Endothelial cell of umbilical vein (primary cell): ENCODE results near the gene CYP1B1. TPM values are rescaled to one million over a fixed set of nuclear protein-coding genes. Genes with fewer than 3 reads are reported as not detected.

Experiments
- BruUV-seq: library from RNA; stranded (reverse); fragments of 400-500 nt; replicated peaks from 2 replicates; lab custom pipeline; 2021; lab: Mats Ljungman, UMichigan
- CTCF ChIA-PET: fragments of 300-600, 350-600 bp; sonication (Branson Sonifier 250); formaldehyde crosslinking; loops from one replicate; lab custom pipeline; 2021; ENCODE audit warnings: antibody characterized with exemption, inconsistent platforms; lab: Charles Lee
- POLR2A ChIA-PET: fragments of 300-600, 350-600 bp; sonication (Branson Sonifier 250); formaldehyde crosslinking; loops from one replicate; lab custom pipeline; 2021; ENCODE audit warnings: antibody characterized with exemption, inconsistent platforms; lab: Charles Lee
- DNase-seq: peaks from one replicate; pipeline ENCODE4 v3.0.0-alpha.2; 2011; ENCODE audit warnings: low read depth, low spot score
- FAIRE-seq: peaks from 2 replicates; lab custom pipeline; 2011; peaks lifted over from hg19 to GRCh38; lab: Jason Lieb, UNC
- H2AFZ ChIP-seq: 2 replicates; pipeline ENCODE4 v1.6.0; 2012; ENCODE audit warnings: low read depth, low read length, control low read depth, inconsistent platforms
- H3K27ac ChIP-seq: 2 replicates; pipeline ENCODE4 v1.5.1; 2011; ENCODE audit warnings: low read depth, mild to moderate bottlenecking, control low read depth, low read length, moderate library complexity; ENCODE audit not compliant: insufficient read depth
- H3K27me3 ChIP-seq, 2 experiments: 2 replicates each; pipeline versions ENCODE4 v1.6.0 to v1.6.1; 2011; ENCODE audit warnings: low read length in 2 of 2, mixed read lengths in 1 of 2; ENCODE audit not compliant: control insufficient read depth in 2 of 2, insufficient read depth in 2 of 2
- H3K36me3 ChIP-seq, 2 experiments: 2 replicates in 1 of 2; 3 replicates in 1 of 2; pipeline ENCODE4 v1.5.1; 2011; ENCODE audit warnings: low read length in 2 of 2, mild to moderate bottlenecking in 1 of 2, moderate library complexity in 1 of 2; ENCODE audit not compliant: control insufficient read depth in 2 of 2, insufficient read depth in 2 of 2; ENCODE audit errors: extremely low read depth in 1 of 2
- H3K4me1 ChIP-seq: 3 replicates; pipeline ENCODE4 v1.5.1; 2011; ENCODE audit warnings: mild to moderate bottlenecking, low read length; ENCODE audit not compliant: control insufficient read depth, insufficient read depth; ENCODE audit errors: extremely low read depth
- H3K4me2 ChIP-seq: 2 replicates; pipeline ENCODE4 v1.6.1; 2011; ENCODE audit warnings: low read length, control low read depth, mixed read lengths; ENCODE audit not compliant: insufficient read depth
- H3K4me3 ChIP-seq, 3 experiments: fragments of 200-600 bp in 1 of 3; sonication (generic), shearing (Covaris generic) in 1 of 3; replicated peaks in 1 of 3; 2 replicates each; pipeline ENCODE4 v1.5.1; 2011 to 2016; ENCODE audit warnings: control low read depth in 3 of 3, low read length in 3 of 3, mild to moderate bottlenecking in 2 of 3, inconsistent platforms in 1 of 3, low read depth in 1 of 3, moderate library complexity in 1 of 3; ENCODE audit not compliant: insufficient read depth in 1 of 3
- H3K79me2 ChIP-seq: 2 replicates; pipeline ENCODE4 v1.6.0; 2012; ENCODE audit warnings: low read length, inconsistent platforms; ENCODE audit not compliant: control insufficient read depth, insufficient read depth
- H3K9ac ChIP-seq: replicated peaks from 2 replicates; pipeline ENCODE3; 2011; ENCODE audit warnings: low read length, control low read depth; ENCODE audit not compliant: insufficient read depth; ENCODE audit errors: extremely low read depth
- H3K9me1 ChIP-seq: replicated peaks from 3 replicates; pipeline ENCODE4 v1.6.0; 2011; ENCODE audit warnings: mild to moderate bottlenecking, low read length; ENCODE audit not compliant: control insufficient read depth, insufficient read depth; ENCODE audit errors: extremely low read depth
- H3K9me3 ChIP-seq: replicated peaks from 2 replicates; pipeline ENCODE4 v1.5.1; 2012; ENCODE audit warnings: low read length, inconsistent platforms; ENCODE audit not compliant: control insufficient read depth, insufficient read depth
- H4K20me1 ChIP-seq: replicated peaks from 2 replicates; pipeline ENCODE3; 2011; ENCODE audit warnings: mild to moderate bottlenecking, low read length; ENCODE audit not compliant: control insufficient read depth, insufficient read depth; ENCODE audit errors: extremely low read depth
- CTCF ChIP-seq, 2 donors: IDR thresholded peaks; 1 replicate in 1 of 2; 2 replicates in 1 of 2; pipeline ENCODE4 v1.5.1; 2011; ENCODE audit warnings: low read length in 2 of 2, mild to moderate bottlenecking in 2 of 2, moderate library complexity in 2 of 2, control low read depth in 1 of 2, inconsistent platforms in 1 of 2, low read depth in 1 of 2; ENCODE audit not compliant: insufficient read depth in 1 of 2; ENCODE audit errors: extremely low read depth in 1 of 2
- FOS ChIP-seq: IDR thresholded peaks from 2 replicates; pipeline ENCODE4 v1.6.1; 2011; ENCODE audit warnings: mild to moderate bottlenecking, low read length, moderate library complexity, borderline replicate concordance; ENCODE audit not compliant: insufficient read depth
- GATA2 ChIP-seq: IDR thresholded peaks from 2 replicates; pipeline ENCODE4 v1.7.0; 2011; ENCODE audit warnings: low read depth, mild to moderate bottlenecking, moderate library complexity, mixed read lengths, low read length; ENCODE audit not compliant: insufficient read length, insufficient read depth
- JUN ChIP-seq: IDR thresholded peaks from 2 replicates; pipeline ENCODE4 v1.6.1; 2011; ENCODE audit warnings: borderline replicate concordance, low read depth; ENCODE audit not compliant: insufficient read length, insufficient read depth
- POLR2A ChIP-seq: IDR thresholded peaks from 2 replicates; pipeline ENCODE4 v1.6.1; 2012; ENCODE audit warnings: low read depth, mild to moderate bottlenecking, control low read depth, low read length
- dilution Hi-C: fragments of 300-500 bp; cut with MboI; formaldehyde crosslinking; loops from one replicate; pipeline ENCODE4 v1.15.0; 2019; ENCODE audit warnings: low sequenced_read_pairs; ENCODE audit not compliant: extremely low pct_ligation_motif_present
- intact Hi-C: fragments of 100-400 bp; cut with micrococcal nuclease; formaldehyde crosslinking; loops from one replicate; pipeline ENCODE4 v1.10.0; 2022
- polyA plus RNA-seq, 4 experiments: library from polyadenylated mRNA; depleted of rRNA in 3 of 4; stranded (reverse) in 3 of 4; unstranded in 1 of 4; fragments of >200 nt; gene quantifications; 2 replicates each; pipeline versions ENCODE4 v1.2.1 to v1.2.3, GENCODE V29; 2011 to 2012; ENCODE audit warnings: missing spikeins in 1 of 4
- total RNA-seq: library from RNA; stranded (reverse); gene quantifications from 2 replicates; pipeline ENCODE4 v1.2.3, GENCODE V29; 2021
- TF ChIP-seq, protein P1 (sequence below): IDR thresholded peaks from 2 replicates; pipeline ENCODE4 v1.6.1; 2011; ENCODE audit not compliant: insufficient read depth, insufficient read length

Gene CYP1B1
- total and polyA plus RNA-seq, 2 donors (not counting 3 experiments of a cell fraction or from before 2014, with no cell fraction given): 0.01 TPM; not detected in 1

GRCh38 chr2:38079116-38080052 is 3.4 kb upstream of the CYP1B1 start:
- POLR2A ChIA-PET: no interaction called here
- CTCF ChIA-PET: interaction anchor here (0.9 kb wide), 1 partner anchor 10 kb away, joined by 3 read pairs; no protein-coding TSS in a partner anchor
- Histone ChIP-seq H3K36me3 (no peaks in the 10 kb centered on the region), H3K4me2 (no peak overlapping the region), H3K9ac (no peak overlapping the region), H3K27ac (no peak overlapping the region), H3K9me3 (no peaks in the 10 kb centered on the region), H3K27me3 (peaks cover 26 to 33% of the 10 kb centered on the region in 2 experiments), H3K79me2 (no peaks in the 10 kb centered on the region), H2AFZ (no peak overlapping the region), H3K9me1 (no peaks in the 10 kb centered on the region), H4K20me1 (no peaks in the 10 kb centered on the region), H3K4me1 (peaks cover 16% of the 10 kb centered on the region), H3K4me3 (no peak overlapping the region)
- no TSS peak for BruUV-seq
- FAIRE-seq (no peak), DNase-seq (no peak)
- dilution Hi-C loops: no loop called here
- no peak for TF ChIP-seq FOS
- TF ChIP-seq POLR2A: no peak
- TF ChIP-seq CTCF (IDR thresholded peaks at IDR 0.05; ENCODE audit: extremely low read depth in 1 of 2, insufficient read depth in 1 of 2, low read depth in 1 of 2, low read length in 2 of 2): no peak
- TF ChIP-seq GATA2: peak; percentile 64
- TF ChIP-seq, protein P1, sequence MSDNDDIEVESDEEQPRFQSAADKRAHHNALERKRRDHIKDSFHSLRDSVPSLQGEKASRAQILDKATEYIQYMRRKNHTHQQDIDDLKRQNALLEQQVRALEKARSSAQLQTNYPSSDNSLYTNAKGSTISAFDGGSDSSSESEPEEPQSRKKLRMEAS: no peak
- TF ChIP-seq JUN: no peak
- intact Hi-C loops: loop anchor here (10.0 kb wide), 2 partner anchors 195 to 295 kb away; partner anchors contain the start of gene ATL2
